ENCODE results near the gene ZNF296.

ZNF296 gene

GRCh38 chr19:45092747-45093678 lies 16.7 kb upstream of the ZNF296 start, which contains the start of gene PPP1R37:
PPP1R37 (plus strand) TSS chr19:45093179; CDS start chr19:45093326, 147 bp downstream.
- TF ChIP-seq PPARA (CRISPR knock-in tag; IDR thresholded peaks at IDR 0.05; ENCODE audit: borderline replicate concordance) (no peak), GLIS3 (CRISPR knock-in tag; IDR thresholded peaks at IDR 0.05) (no peak), ZNF70 (CRISPR knock-in tag; IDR thresholded peaks at IDR 0.05) (no peak), CSDC2 (CRISPR knock-in tag; IDR thresholded peaks at IDR 0.05) (no peak)
- ATAC-seq, result peak; percentile 77

GRCh38 chr19:45091031-45091923 lies 15.0 kb upstream of the ZNF296 start:
- ATAC-seq, result peak; percentile 89

DNA sequence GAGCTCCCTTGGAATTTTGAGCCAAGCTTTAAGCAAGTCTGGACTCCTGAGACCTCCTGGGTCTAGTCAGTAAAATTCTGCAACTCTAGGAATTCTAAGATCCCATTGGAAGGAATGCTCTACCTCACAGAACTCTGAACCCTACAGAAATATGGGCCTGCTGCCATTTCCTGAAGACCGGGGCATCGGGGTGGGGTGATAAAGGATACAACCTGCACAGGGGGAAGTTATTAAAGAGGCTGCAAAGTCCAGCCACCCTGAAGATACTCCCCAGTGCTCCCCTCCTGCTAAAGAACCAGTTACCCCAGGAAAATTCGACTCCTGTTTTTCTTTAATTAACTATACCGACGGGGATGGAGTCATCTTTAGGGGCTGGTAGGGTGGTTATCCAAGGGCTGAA lies 14.3 kb upstream of the ZNF296 start:
- no peak for ATAC-seq
- TF ChIP-seq, protein P1, sequence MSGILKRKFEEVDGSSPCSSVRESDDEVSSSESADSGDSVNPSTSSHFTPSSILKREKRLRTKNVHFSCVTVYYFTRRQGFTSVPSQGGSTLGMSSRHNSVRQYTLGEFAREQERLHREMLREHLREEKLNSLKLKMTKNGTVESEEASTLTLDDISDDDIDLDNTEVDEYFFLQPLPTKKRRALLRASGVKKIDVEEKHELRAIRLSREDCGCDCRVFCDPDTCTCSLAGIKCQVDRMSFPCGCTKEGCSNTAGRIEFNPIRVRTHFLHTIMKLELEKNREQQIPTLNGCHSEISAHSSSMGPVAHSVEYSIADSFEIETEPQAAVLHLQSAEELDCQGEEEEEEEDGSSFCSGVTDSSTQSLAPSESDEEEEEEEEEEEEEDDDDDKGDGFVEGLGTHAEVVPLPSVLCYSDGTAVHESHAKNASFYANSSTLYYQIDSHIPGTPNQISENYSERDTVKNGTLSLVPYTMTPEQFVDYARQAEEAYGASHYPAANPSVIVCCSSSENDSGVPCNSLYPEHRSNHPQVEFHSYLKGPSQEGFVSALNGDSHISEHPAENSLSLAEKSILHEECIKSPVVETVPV (CRISPR knock-in tag; IDR thresholded peaks at IDR 0.05), result no peak
- TF ChIP-seq BACH2 (CRISPR knock-in tag; IDR thresholded peaks at IDR 0.05; ENCODE audit: borderline replicate concordance) (no peak), PPARA (CRISPR knock-in tag; IDR thresholded peaks at IDR 0.05; ENCODE audit: borderline replicate concordance) (no peak), TOX (CRISPR knock-in tag; IDR thresholded peaks at IDR 0.05; ENCODE audit: borderline replicate concordance) (no peak), ZC3H10 (CRISPR knock-in tag; IDR thresholded peaks at IDR 0.05) (no peak), TCF4 (CRISPR knock-in tag; IDR thresholded peaks at IDR 0.05; ENCODE audit: borderline replicate concordance) (no peak), ZNF70 (CRISPR knock-in tag; IDR thresholded peaks at IDR 0.05) (no peak), ZNF8 (CRISPR knock-in tag; IDR thresholded peaks at IDR 0.05) (no peak), OSR1 (CRISPR knock-in tag; IDR thresholded peaks at IDR 0.05) (no peak), CREB5 (CRISPR knock-in tag; IDR thresholded peaks at IDR 0.05; ENCODE audit: low read depth) (no peak), ZNF565 (CRISPR knock-in tag; conservative IDR thresholded peaks at IDR 0.05; ENCODE audit: low read depth) (no peak), ARNTL (CRISPR knock-in tag; IDR thresholded peaks at IDR 0.05; ENCODE audit: borderline replicate concordance, low read depth) (no peak)

More at GRCh38 chr19:45091031-45091923, 15.0 kb upstream of the ZNF296 start:
- TF ChIP-seq PPARA (CRISPR knock-in tag; IDR thresholded peaks at IDR 0.05; ENCODE audit: borderline replicate concordance) (no peak), ZFP30 (CRISPR knock-in tag; IDR thresholded peaks at IDR 0.05) (no peak), CREB5 (CRISPR knock-in tag; IDR thresholded peaks at IDR 0.05; ENCODE audit: low read depth) (no peak), OSR1 (CRISPR knock-in tag; IDR thresholded peaks at IDR 0.05) (no peak), ZNF8 (CRISPR knock-in tag; IDR thresholded peaks at IDR 0.05) (no peak), TSHZ2 (CRISPR knock-in tag; IDR thresholded peaks at IDR 0.05) (no peak), ZNF565 (CRISPR knock-in tag; conservative IDR thresholded peaks at IDR 0.05; ENCODE audit: low read depth) (no peak), ZC3H10 (CRISPR knock-in tag; IDR thresholded peaks at IDR 0.05) (no peak)
- TF ChIP-seq, protein P2, sequence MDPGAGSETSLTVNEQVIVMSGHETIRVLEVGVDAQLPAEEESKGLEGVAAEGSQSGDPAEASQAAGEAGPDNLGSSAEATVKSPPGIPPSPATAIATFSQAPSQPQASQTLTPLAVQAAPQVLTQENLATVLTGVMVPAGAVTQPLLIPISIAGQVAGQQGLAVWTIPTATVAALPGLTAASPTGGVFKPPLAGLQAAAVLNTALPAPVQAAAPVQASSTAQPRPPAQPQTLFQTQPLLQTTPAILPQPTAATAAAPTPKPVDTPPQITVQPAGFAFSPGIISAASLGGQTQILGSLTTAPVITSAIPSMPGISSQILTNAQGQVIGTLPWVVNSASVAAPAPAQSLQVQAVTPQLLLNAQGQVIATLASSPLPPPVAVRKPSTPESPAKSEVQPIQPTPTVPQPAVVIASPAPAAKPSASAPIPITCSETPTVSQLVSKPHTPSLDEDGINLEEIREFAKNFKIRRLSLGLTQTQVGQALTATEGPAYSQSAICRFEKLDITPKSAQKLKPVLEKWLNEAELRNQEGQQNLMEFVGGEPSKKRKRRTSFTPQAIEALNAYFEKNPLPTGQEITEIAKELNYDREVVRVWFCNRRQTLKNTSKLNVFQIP (CRISPR knock-in tag; IDR thresholded peaks at IDR 0.05; ENCODE audit: borderline replicate concordance, low read depth), result no peak

Data from SK-N-SH treated with all-trans-retinoic acid at 6 μM for 48 hours (cell line).